Measurements from ENCODE around the gene RMND5A.

RMND5A gene

GRCh38 chr2:86769838-86770237 lies 49.7 kb downstream of the RMND5A start:
- no peak for DNase-seq (ENCODE audit: low read depth)
- no peak for TF ChIP-seq CTCF (IDR thresholded peaks at IDR 0.05; ENCODE audit: control insufficient read depth, insufficient read depth, low read depth, low read length, missing control alignments)

GRCh38 chr2:86770816-86771301 lies 50.8 kb downstream of the RMND5A start:
- no peak overlapping the region for H3K4me3 ChIP-seq (ENCODE audit: control insufficient read depth, low read depth, low read length)
- no peak for TF ChIP-seq CTCF (IDR thresholded peaks at IDR 0.05; ENCODE audit: control insufficient read depth, insufficient read depth, low read depth, low read length, missing control alignments)
- DNase-seq (ENCODE audit: low read depth): no peak

More at GRCh38 chr2:86769838-86770237, 49.7 kb downstream of the RMND5A start:
- no peak overlapping the region for H3K4me3 ChIP-seq (ENCODE audit: control insufficient read depth, low read depth, low read length)

- TF ChIP-seq CTCF (IDR thresholded peaks at IDR 0.05; ENCODE audit: control insufficient read depth, insufficient read depth, low read depth, low read length, missing control alignments): no peak
- no peak overlapping the region for H3K4me3 ChIP-seq (ENCODE audit: control insufficient read depth, low read depth, low read length)
- DNase-seq (ENCODE audit: low read depth): no peak
Measured at GRCh38 chr2:86772611-86773010, 52.5 kb downstream of the RMND5A start.

- H3K4me3 ChIP-seq (ENCODE audit: control insufficient read depth, low read depth, low read length): no peak overlapping the region
- TF ChIP-seq CTCF (IDR thresholded peaks at IDR 0.05; ENCODE audit: control insufficient read depth, insufficient read depth, low read depth, low read length, missing control alignments): no peak
- no peak for DNase-seq (ENCODE audit: low read depth)
Measured at GRCh38 chr2:86774862-86775261, 54.8 kb downstream of the RMND5A start.

GRCh38 chr2:86775338-86775737 lies 55.2 kb downstream of the RMND5A start:
- no peak overlapping the region for H3K4me3 ChIP-seq (ENCODE audit: control insufficient read depth, low read depth, low read length)
- no peak for TF ChIP-seq CTCF (IDR thresholded peaks at IDR 0.05; ENCODE audit: control insufficient read depth, insufficient read depth, low read depth, low read length, missing control alignments)
- no peak for DNase-seq (ENCODE audit: low read depth)

GRCh38 chr2:86776532-86776931 lies 56.4 kb downstream of the RMND5A start:
- no peak overlapping the region for H3K4me3 ChIP-seq (ENCODE audit: control insufficient read depth, low read depth, low read length)
- no peak for DNase-seq (ENCODE audit: low read depth)
- no peak for TF ChIP-seq CTCF (IDR thresholded peaks at IDR 0.05; ENCODE audit: control insufficient read depth, insufficient read depth, low read depth, low read length, missing control alignments)

- no peak for TF ChIP-seq CTCF (IDR thresholded peaks at IDR 0.05; ENCODE audit: control insufficient read depth, insufficient read depth, low read depth, low read length, missing control alignments)
- DNase-seq (ENCODE audit: low read depth): no peak
- H3K4me3 ChIP-seq (ENCODE audit: control insufficient read depth, low read depth, low read length): no peak overlapping the region
Measured at GRCh38 chr2:86778957-86779356, 58.9 kb downstream of the RMND5A start.

Data from AG09309 (cell line).